Stimulated activated CD4-positive, alpha-beta T cell treated with anti-CD3 and anti-CD28 coated beads, TNF-alpha, amount 100 ng/mL, for 1 hour (primary cell): ENCODE measurements around the gene NSD1.

Experiments
- DNase-seq, 3 donors: peaks; one replicate each; pipeline ENCODE4 v3.0.0-alpha.2; 2020; ENCODE audit warnings: low read depth in 3 of 3, low spot score in 1 of 3

The NSD1 gene

GRCh38 chr5:177271113-177271512 is 137.5 kb downstream of the NSD1 start:
- DNase-seq = no peak

- DNase-seq = no peak
Observed at GRCh38 chr5:177275883-177276282, 142.3 kb downstream of the NSD1 start.

GRCh38 chr5:177276886-177277285 is 143.3 kb downstream of the NSD1 start:
- DNase-seq = no peak

- no peak for DNase-seq
Observed at GRCh38 chr5:177288191-177288590, 154.6 kb downstream of the NSD1 start.

- DNase-seq = no peak
Observed at GRCh38 chr5:177290816-177291596, 157.4 kb downstream of the NSD1 start.

GRCh38 chr5:177291735-177292134 is 158.2 kb downstream of the NSD1 start:
- no peak for DNase-seq

- DNase-seq = no peak
Observed at GRCh38 chr5:177293819-177294581, 160.4 kb downstream of the NSD1 start.

- DNase-seq = no peak
Observed at GRCh38 chr5:177294632-177295031, 161.1 kb downstream of the NSD1 start.

- no peak for DNase-seq
Observed at GRCh38 chr5:177295924-177296323, 162.4 kb downstream of the NSD1 start.

- no peak for DNase-seq
Observed at GRCh38 chr5:177296581-177296980, 163.0 kb downstream of the NSD1 start.

- no peak for DNase-seq
Observed at GRCh38 chr5:177297922-177298321, 164.3 kb downstream of the NSD1 start.

GRCh38 chr5:177299697-177300096 is 166.1 kb downstream of the NSD1 start:
- DNase-seq = no peak

GRCh38 chr5:177300236-177300880 is 166.8 kb downstream of the NSD1 start:
- no peak for DNase-seq

- no peak for DNase-seq
Observed at GRCh38 chr5:177300951-177301350, 167.4 kb downstream of the NSD1 start.

GRCh38 chr5:177301503-177302165 is 168.1 kb downstream of the NSD1 start:
- DNase-seq = no peak

GRCh38 chr5:177302354-177303110 is 169.0 kb downstream of the NSD1 start:
- no peak for DNase-seq

- DNase-seq = peak; percentile 63 to 87 (median 76)
Observed at GRCh38 chr5:177303121-177303924, 169.8 kb downstream of the NSD1 start, which contains the start of the genes PRELID1 and RAB24. PRELID1 (plus strand) TSS chr5:177303799; CDS start chr5:177303986, 187 bp downstream. RAB24 (minus strand) TSS chr5:177303719; CDS start chr5:177303288, 431 bp downstream.

GRCh38 chr5:177303925-177304391 is 170.4 kb downstream of the NSD1 start:
- no peak for DNase-seq

- no peak for DNase-seq
Observed at GRCh38 chr5:177304392-177305119, 171.0 kb downstream of the NSD1 start.
